ENCODE data around the gene PKP1. TPM values are rescaled to one million over a fixed set of nuclear protein-coding genes. Genes with fewer than 3 reads are reported as not detected.

PKP1 gene
- total and polyA plus RNA-seq, 2 of the 4 experiments (the other 2 are of a cell fraction), result 0.18 to 0.36 TPM

GRCh38 chr1:201280884-201281283, 2.4 kb upstream of the PKP1 start:
- no peaks in the 10 kb centered on the region for H3K36me3 ChIP-seq (ENCODE audit: control insufficient read depth, insufficient read depth, low read length)
- no peak overlapping the region for H4K5ac ChIP-seq (ENCODE audit: low read depth, low read length)
- no peak overlapping the region for H2BK120ac ChIP-seq (ENCODE audit: low read depth, low read length)
- H3K18ac ChIP-seq (ENCODE audit: low read depth, low read length), result no peak overlapping the region
- no peak for TF ChIP-seq POLR2A (IDR thresholded peaks at IDR 0.05; ENCODE audit: low read depth, low read length)
- TF ChIP-seq ELK1 (IDR thresholded peaks at IDR 0.05; ENCODE audit: borderline replicate concordance, low read depth, low read length), result no peak
- TF ChIP-seq MXI1 (IDR thresholded peaks at IDR 0.05; ENCODE audit: borderline replicate concordance, low read depth, low read length), result no peak
- TF ChIP-seq CTCF (conservative IDR thresholded peaks at IDR 0.05; ENCODE audit: low read depth, low read length), result no peak
- TF ChIP-seq RFX5 (IDR thresholded peaks at IDR 0.05; ENCODE audit: low read depth, low read length), result no peak
- no peak for TF ChIP-seq CEBPB (IDR thresholded peaks at IDR 0.05; ENCODE audit: low read depth, low read length)
- TF ChIP-seq USF2 (IDR thresholded peaks at IDR 0.05; ENCODE audit: low read depth, low read length), result no peak
- TF ChIP-seq CHD1 (IDR thresholded peaks at IDR 0.05; ENCODE audit: low read depth, low read length), result no peak
- no peak for TF ChIP-seq FOS (IDR thresholded peaks at IDR 0.05; ENCODE audit: low read depth, low read length)
- no peak for TF ChIP-seq RAD21 (IDR thresholded peaks at IDR 0.05; ENCODE audit: low read length)
- no peak for TF ChIP-seq SMC3 (IDR thresholded peaks at IDR 0.05; ENCODE audit: low read depth, low read length)
- TF ChIP-seq NFE2L2 (IDR thresholded peaks at IDR 0.05; ENCODE audit: low read depth, low read length), result no peak
- TF ChIP-seq MAZ (IDR thresholded peaks at IDR 0.05; ENCODE audit: borderline replicate concordance, low read depth, low read length), result no peak
- no peak for TF ChIP-seq MAFK (IDR thresholded peaks at IDR 0.05; ENCODE audit: low read depth, low read length)
- no peak for TF ChIP-seq RCOR1 (IDR thresholded peaks at IDR 0.05; ENCODE audit: insufficient replicate concordance, low read length)
- TF ChIP-seq BHLHE40 (IDR thresholded peaks at IDR 0.05; ENCODE audit: low read depth, low read length), result no peak
- H3K4me1 ChIP-seq (ENCODE audit: control insufficient read depth, insufficient read depth, low read length), result peaks cover 2% of the 10 kb centered on the region; the same call in 1 of the 2 replicates
- no peak overlapping the region for H3K23ac ChIP-seq (ENCODE audit: low read depth, low read length)
- ATAC-seq (ENCODE audit: low read depth) (no peak), DNase-seq (no peak)
- H3K9me3 ChIP-seq (ENCODE audit: control insufficient read depth, insufficient read depth, low read length), result no peaks in the 10 kb centered on the region; the same call in 1 of the 2 replicates
- H2AK5ac ChIP-seq (ENCODE audit: low read depth, low read length), result no peak overlapping the region
- CTCF ChIA-PET, result interaction anchor here (0.5 kb wide), 1 partner anchor 156 kb away, joined by 3 read pairs; no protein-coding TSS in a partner anchor
- no peak overlapping the region for H2AFZ ChIP-seq (replicated peaks; ENCODE audit: low read length, poor library complexity)
- dilution Hi-C loops (cut with HindIII; ENCODE audit: low sequenced_read_pairs, unreplicated experiment) (no loop called here), in situ Hi-C loops (cut with MboI; ENCODE audit: low sequenced_read_pairs) (no loop called here), intact Hi-C loops (cut with micrococcal nuclease) (no loop called here)
- 100% methylated on average over 1 of the region's 5 CpGs; no CpG with 5 or more reads in 1 of the 2 experiments for WGBS, 2 experiments (ENCODE audit: extremely low coverage in 2 of 2, insufficient read length in 1 of 2)
- H2BK20ac ChIP-seq (ENCODE audit: low read depth, low read length), result no peak overlapping the region
- no peak overlapping the region for H3K14ac ChIP-seq (replicated peaks; ENCODE audit: low read depth, low read length)
- H2BK15ac ChIP-seq (ENCODE audit: low read depth, low read length), result no peak overlapping the region
- no peak overlapping the region for H3K4ac ChIP-seq (ENCODE audit: low read depth, low read length)
- no peaks in the 10 kb centered on the region for H4K20me1 ChIP-seq (ENCODE audit: insufficient read depth, low read length)
- BruUV-seq (replicated peaks), result no TSS peak
- H4K91ac ChIP-seq (ENCODE audit: insufficient read depth, low read depth, low read length), result no peak overlapping the region
- no peak overlapping the region for H2BK5ac ChIP-seq (ENCODE audit: low read depth, low read length, poor library complexity, severe bottlenecking)
- no peaks in the 10 kb centered on the region for H3K79me1 ChIP-seq (ENCODE audit: low read depth in 1 of 2, low read length in 2 of 2)
- H3K9ac ChIP-seq (ENCODE audit: low read depth, low read length), result no peak overlapping the region
- H3K9me1 ChIP-seq (ENCODE audit: insufficient read depth, low read length), result no peaks in the 10 kb centered on the region
- POLR2A ChIA-PET (ENCODE audit: unreplicated experiment), result no interaction called here
- no peak overlapping the region for H3K4me3 ChIP-seq (ENCODE audit: insufficient read depth, low read depth, low read length)
- H3K27me3 ChIP-seq (ENCODE audit: control insufficient read depth, insufficient read depth, low read length), result peaks cover 61% of the 10 kb centered on the region
- H4K8ac ChIP-seq (ENCODE audit: low read depth in 2 of 2, low read length in 2 of 2), result no peak overlapping the region
- H3K27ac ChIP-seq (ENCODE audit: insufficient read depth, low read length), result no peak overlapping the region
- no peak overlapping the region for H3K56ac ChIP-seq (ENCODE audit: extremely low read depth, insufficient read depth, low read length)
- H3K4me2 ChIP-seq (ENCODE audit: low read depth, low read length), result no peak overlapping the region
- H2AK9ac ChIP-seq (replicated peaks; ENCODE audit: low read depth, low read length, poor library complexity), result no peak overlapping the region

All from IMR-90 (cell line).